Measurements from ENCODE around the gene TH.
"Not testable (repeated sequence)": the region's sequence is repeated elsewhere in the genome, so short reads cannot be mapped to it uniquely, and the experiment has no call there.

DNA sequence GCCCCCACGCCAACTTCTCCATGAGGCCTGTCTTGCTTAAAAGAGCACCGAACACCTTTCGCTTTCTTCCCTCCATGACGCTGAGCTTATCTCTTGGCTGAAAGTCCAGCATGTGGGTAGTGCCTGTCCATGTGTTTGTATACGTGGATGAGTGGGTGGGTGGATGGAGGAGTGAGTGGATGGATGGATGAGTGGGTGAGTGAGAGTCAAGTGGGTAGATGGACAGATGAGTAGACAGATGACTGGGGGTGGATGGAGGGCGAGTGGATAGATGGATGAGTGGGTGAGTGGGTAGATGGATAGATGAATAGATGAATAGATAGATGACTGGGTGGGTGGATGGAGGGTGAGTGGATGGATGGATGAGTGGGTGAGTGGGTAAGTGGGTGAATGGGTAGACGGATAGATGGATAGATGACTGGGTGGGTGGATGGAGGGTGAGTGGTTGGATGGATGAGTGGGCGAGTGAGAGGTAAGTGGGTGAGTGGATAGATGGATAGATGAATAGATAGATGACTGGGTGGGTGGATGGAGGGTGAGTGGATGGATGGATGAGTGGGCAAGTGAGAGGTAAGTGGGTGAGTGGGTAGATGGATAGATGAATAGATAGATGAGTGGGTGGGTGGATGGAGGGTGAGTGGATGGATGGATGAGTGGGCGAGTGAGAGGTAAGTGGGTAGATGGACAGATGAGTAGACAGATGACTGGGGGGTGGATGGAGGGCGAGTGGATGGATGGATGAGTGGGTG lies 46.7 kb downstream of the TH start:
- TF ChIP-seq, protein P1, sequence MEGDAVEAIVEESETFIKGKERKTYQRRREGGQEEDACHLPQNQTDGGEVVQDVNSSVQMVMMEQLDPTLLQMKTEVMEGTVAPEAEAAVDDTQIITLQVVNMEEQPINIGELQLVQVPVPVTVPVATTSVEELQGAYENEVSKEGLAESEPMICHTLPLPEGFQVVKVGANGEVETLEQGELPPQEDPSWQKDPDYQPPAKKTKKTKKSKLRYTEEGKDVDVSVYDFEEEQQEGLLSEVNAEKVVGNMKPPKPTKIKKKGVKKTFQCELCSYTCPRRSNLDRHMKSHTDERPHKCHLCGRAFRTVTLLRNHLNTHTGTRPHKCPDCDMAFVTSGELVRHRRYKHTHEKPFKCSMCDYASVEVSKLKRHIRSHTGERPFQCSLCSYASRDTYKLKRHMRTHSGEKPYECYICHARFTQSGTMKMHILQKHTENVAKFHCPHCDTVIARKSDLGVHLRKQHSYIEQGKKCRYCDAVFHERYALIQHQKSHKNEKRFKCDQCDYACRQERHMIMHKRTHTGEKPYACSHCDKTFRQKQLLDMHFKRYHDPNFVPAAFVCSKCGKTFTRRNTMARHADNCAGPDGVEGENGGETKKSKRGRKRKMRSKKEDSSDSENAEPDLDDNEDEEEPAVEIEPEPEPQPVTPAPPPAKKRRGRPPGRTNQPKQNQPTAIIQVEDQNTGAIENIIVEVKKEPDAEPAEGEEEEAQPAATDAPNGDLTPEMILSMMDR (IDR thresholded peaks at IDR 0.05; ENCODE audit: low read length) = not testable (repeated sequence)
- not testable (repeated sequence) for TF ChIP-seq EZH2phosphoT487 (IDR thresholded peaks at IDR 0.05; ENCODE audit: low read length); EZH2 (optimal IDR thresholded peaks at IDR 0.05; ENCODE audit: low read depth, low read length)

All from MM.1S (cell line).